Thoracic aorta (tissue), 2 donors: ENCODE results near the gene CELF5. TPM values are rescaled to one million over a fixed set of nuclear protein-coding genes. Genes with fewer than 3 reads are reported as not detected.

Experiments used
- ATAC-seq: fragments of 150-250 bp; one replicate; pipeline ENCODE4 v1.8.0; 2017; ENCODE audit warnings: low read depth; ENCODE audit not compliant: insufficient number of reproducible peaks, low FRiP score
- DNase-seq: peaks from one replicate; pipeline ENCODE4 v3.0.0-alpha.2; 2020; ENCODE audit warnings: low spot score
- H3K27ac ChIP-seq, 2 donors: fragments of 200-600 bp; sonication (generic); 1 replicate in 1 of 2; 2 replicates in 1 of 2; pipeline ENCODE4 v1.5.1; 2016; ENCODE audit warnings: mild to moderate bottlenecking in 2 of 2, moderate library complexity in 2 of 2
- H3K27me3 ChIP-seq: fragments of 200-600 bp; sonication (generic); replicated peaks from 2 replicates; pipeline ENCODE4 v1.6.0; 2016; ENCODE audit warnings: mild to moderate bottlenecking; ENCODE audit not compliant: insufficient read depth
- H3K36me3 ChIP-seq: fragments of 200-600 bp; sonication (generic); one replicate; pipeline ENCODE4 v1.5.1; 2016
- H3K4me1 ChIP-seq, 2 donors: fragments of 200-600 bp; sonication (generic); 1 replicate in 1 of 2; 2 replicates in 1 of 2; pipeline versions ENCODE4 v1.5.1 to v1.6.0; 2016; ENCODE audit warnings: low read depth in 2 of 2, mild to moderate bottlenecking in 1 of 2; ENCODE audit not compliant: control insufficient read depth in 1 of 2
- H3K4me3 ChIP-seq: fragments of 200-600 bp; sonication (generic); 2 replicates; pipeline ENCODE4 v1.5.1; 2016; ENCODE audit warnings: mild to moderate bottlenecking
- H3K9me3 ChIP-seq: fragments of 200-600 bp; sonication (generic); 2 replicates; pipeline ENCODE4 v1.5.1; 2016
- total RNA-seq, 2 donors: library from RNA; depleted of rRNA; stranded (reverse); fragments of >200 nt; gene quantifications; one replicate each; pipeline versions ENCODE4 v1.1.0 to v1.2.3, GENCODE V29; 2016
- TF ChIP-seq, protein P1 (sequence below): fragments of 200-600 bp; sonication (generic); IDR thresholded peaks from one replicate; pipeline ENCODE4 v1.5.1; 2019; ENCODE audit warnings: antibody characterized with exemption

CELF5 gene
- total RNA-seq, 2 donors from 2014 or later = not detected

DNA sequence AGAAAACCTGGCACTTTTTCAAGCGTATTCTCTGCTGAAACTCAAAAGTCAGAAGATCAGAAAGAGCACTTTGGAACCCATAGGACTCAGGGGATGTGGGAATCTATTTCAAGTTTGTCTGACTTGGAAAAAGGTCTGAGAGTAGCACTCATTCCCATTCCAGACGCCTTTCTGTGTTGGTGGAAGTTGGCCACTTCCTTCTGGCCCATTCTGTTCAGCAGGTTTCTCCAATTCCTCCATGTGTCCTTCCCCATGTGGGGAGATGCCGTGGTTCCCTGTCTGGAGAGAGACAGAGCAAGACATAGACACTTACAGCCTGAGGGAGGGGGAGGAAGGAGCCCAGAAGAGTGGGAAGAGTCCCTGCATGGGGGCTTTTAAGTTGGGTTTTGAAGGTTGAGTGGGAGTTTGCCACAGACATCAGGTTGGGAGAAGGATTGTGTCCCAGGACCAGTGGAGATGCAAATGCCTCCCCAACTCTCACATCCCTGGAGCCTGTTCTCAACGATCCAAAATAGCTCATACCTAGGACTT, 48.0 kb downstream of the CELF5 start:
- TF ChIP-seq, protein P1, sequence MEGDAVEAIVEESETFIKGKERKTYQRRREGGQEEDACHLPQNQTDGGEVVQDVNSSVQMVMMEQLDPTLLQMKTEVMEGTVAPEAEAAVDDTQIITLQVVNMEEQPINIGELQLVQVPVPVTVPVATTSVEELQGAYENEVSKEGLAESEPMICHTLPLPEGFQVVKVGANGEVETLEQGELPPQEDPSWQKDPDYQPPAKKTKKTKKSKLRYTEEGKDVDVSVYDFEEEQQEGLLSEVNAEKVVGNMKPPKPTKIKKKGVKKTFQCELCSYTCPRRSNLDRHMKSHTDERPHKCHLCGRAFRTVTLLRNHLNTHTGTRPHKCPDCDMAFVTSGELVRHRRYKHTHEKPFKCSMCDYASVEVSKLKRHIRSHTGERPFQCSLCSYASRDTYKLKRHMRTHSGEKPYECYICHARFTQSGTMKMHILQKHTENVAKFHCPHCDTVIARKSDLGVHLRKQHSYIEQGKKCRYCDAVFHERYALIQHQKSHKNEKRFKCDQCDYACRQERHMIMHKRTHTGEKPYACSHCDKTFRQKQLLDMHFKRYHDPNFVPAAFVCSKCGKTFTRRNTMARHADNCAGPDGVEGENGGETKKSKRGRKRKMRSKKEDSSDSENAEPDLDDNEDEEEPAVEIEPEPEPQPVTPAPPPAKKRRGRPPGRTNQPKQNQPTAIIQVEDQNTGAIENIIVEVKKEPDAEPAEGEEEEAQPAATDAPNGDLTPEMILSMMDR = no peak
- Histone ChIP-seq H3K27me3 (peaks cover 8% of the 10 kb centered on the region), H3K4me3 (no peak overlapping the region), H3K36me3 (no peaks in the 10 kb centered on the region), H3K4me1 (no peaks in the 10 kb centered on the region), H3K27ac (no peak overlapping the region), H3K9me3 (peaks cover 8% of the 10 kb centered on the region)
- no peak for DNase-seq
- no peak for ATAC-seq

DNA sequence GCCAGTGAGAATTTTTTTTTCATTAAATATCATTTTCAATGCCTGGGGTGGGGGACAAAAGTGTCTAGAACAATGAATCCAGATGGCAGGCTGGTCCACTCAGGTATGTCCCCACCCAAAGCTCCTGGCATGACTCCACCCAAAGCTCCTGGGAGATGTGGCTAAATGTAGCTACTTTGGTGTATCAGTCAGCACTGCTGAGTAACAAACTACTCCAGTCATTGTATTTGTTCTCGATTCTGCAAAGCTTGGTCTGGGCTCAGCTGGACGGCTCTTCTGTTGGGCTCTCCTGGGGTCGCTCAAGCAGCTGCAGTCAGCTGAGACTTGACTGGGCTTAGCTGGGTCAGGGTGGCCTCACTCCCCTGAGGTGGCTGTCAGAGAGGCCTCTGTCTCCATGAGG, 48.5 kb downstream of the CELF5 start:
- Histone ChIP-seq H3K27ac (no peak overlapping the region), H3K9me3 (peaks cover 8% of the 10 kb centered on the region), H3K36me3 (no peaks in the 10 kb centered on the region), H3K4me1 (no peaks in the 10 kb centered on the region), H3K4me3 (no peak overlapping the region), H3K27me3 (peaks cover 8% of the 10 kb centered on the region)
- ATAC-seq = no peak
- TF ChIP-seq, protein P1 = no peak
- DNase-seq = no peak

DNA sequence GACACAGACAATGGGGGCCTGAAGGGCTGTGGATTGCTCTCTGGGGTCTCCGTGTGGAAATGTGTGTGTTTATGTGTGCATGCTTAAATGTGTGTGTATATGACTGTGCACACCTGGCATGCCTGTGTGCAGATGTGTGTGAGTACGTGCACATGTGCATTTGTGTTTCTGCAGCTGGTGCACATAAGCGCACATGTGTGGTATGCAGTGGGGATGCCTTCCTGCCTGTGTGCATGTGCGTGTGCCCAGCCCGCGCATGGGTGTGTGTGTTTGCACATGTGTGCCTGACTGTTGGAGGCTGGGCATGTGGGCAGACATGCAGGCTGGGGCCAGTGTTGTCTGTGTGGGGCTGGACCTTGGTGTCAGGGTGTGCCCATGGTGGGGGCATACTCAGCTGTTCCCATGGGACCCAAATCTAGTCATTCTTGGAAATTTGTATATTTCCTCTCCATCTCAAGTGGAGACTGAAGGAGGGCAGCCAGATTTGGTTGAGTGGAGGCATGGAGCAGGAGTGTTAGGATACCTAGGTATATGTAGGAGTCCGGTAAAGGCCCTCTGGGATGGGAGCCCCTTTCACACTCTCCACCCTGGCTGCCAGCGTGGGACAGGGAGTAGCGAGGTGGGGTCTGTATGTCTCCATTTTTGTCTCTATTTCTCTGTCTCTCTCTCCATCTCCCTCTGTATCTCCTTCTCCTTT, 49.9 kb downstream of the CELF5 start:
- ATAC-seq (no peak), DNase-seq (no peak)
- H3K27ac ChIP-seq = no peak overlapping the region
- no peaks in the 10 kb centered on the region for H3K4me1 ChIP-seq
- peaks cover 8% of the 10 kb centered on the region for H3K27me3 ChIP-seq
- H3K9me3 ChIP-seq = peaks cover 8% of the 10 kb centered on the region
- H3K4me3 ChIP-seq = no peak overlapping the region
- TF ChIP-seq, protein P1 = no peak
- H3K36me3 ChIP-seq = no peaks in the 10 kb centered on the region

DNA sequence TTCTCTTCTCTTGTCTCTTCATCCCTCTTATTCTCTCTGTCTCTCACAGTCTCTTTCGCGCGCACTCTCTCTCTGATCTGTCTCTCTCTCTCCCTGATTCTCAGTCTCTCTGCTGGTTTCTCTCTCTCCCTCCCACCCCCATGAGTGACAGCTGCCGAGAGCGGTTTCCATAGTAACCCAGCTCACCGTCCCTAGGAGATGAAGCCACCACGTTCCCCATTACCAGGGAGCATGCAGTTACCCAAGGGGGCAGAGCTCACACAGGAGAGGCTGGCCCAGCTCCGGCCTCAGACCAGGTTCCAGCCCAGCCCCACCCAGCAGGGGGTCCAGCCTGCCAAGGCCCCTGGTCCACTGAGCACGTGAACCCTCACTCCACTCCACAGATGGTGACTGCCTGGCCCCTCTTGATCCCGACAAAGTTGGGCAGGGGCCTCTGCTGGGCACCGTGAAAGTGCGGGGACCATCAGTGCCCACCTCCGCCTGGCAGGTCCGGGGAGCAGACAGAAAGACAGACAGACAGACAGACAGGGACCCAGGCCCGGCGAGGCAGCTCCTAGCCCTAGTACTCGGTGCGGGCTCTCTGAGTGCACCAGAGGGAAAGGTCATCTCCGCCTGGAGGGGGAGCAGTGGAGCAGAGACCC, 50.6 kb downstream of the CELF5 start:
- TF ChIP-seq, protein P1 = no peak
- peaks cover 8% of the 10 kb centered on the region for H3K27me3 ChIP-seq
- H3K4me3 ChIP-seq = peak overlapping the region; percentile 65

DNA sequence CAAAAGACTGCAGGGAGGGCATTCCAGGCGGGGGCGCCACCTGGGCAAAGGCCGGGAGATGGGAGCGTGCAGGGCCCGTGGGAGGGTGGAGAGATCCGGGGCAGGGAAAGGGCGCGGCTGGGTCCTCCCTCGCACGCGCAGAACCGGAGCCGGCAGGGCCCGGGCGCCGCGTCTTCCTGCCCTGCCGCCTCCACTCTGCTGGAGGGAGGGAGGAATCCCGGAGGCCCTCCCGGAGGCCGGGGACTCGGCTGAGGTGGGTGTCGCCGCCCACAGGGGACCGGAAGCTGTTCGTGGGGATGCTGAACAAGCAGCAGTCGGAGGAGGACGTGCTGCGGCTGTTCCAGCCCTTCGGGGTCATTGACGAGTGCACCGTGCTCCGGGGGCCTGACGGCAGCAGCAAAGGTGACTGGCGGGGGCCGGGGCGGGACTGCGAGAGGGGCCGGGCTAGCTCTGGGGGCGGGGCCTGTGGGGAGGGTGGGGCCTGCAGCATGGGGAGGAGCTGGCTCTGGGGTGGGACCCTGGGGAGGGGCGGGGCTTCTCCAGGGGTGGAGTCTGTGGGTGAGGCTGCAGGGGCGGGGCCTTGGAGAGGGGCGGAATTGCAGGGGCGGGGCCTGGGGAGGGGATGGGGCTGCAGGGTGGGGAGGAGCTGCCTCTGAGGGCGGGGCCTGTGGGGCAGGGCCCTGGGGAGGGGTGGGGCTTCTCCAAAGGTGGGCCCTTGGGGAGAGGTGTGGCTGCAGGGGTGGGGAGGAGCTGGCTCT, 51.3 kb downstream of the CELF5 start:
- peak overlapping the region; percentile 65 for H3K4me3 ChIP-seq
- no peak overlapping the region for H3K27ac ChIP-seq
- TF ChIP-seq, protein P1 = no peak
- DNase-seq = peak; percentile 7
- ATAC-seq = no peak
- H3K4me1 ChIP-seq = no peaks in the 10 kb centered on the region
- H3K27me3 ChIP-seq = peaks cover 8% of the 10 kb centered on the region
- peaks cover 8% of the 10 kb centered on the region for H3K9me3 ChIP-seq
- H3K36me3 ChIP-seq = no peaks in the 10 kb centered on the region

More for the DNA sequence above, 50.6 kb downstream of the CELF5 start:
- Histone ChIP-seq H3K36me3 (no peaks in the 10 kb centered on the region), H3K4me1 (no peaks in the 10 kb centered on the region), H3K9me3 (peaks cover 8% of the 10 kb centered on the region), H3K27ac (no peak overlapping the region)
- ATAC-seq (no peak), DNase-seq (no peak)
